Measurements from ENCODE around the gene IL1RAPL1. TPM values are rescaled to one million over a fixed set of nuclear protein-coding genes. Genes with fewer than 3 reads are reported as not detected.

IL1RAPL1 gene
- total and polyA plus RNA-seq, 9 of the 15 experiments (the other 6 are each of a cell fraction or from before 2014, with no cell fraction given) = 0.04 to 0.07 (median 0.04) TPM; not detected in 6

- TF ChIP-seq CHD7 (IDR thresholded peaks at IDR 0.05; ENCODE audit: low read depth, low read length) = no peak
- TF ChIP-seq ZNF316 (IDR thresholded peaks at IDR 0.05) = no peak
- no peak for TF ChIP-seq GTF2A2 (tag; IDR thresholded peaks at IDR 0.05)
- no peak for TF ChIP-seq AFF4 (CRISPR knock-in tag; IDR thresholded peaks at IDR 0.05)
- no peak for TF ChIP-seq SAFB2 (IDR thresholded peaks at IDR 0.05; ENCODE audit: borderline replicate concordance, low read depth, low read length, severe bottlenecking)
- no peak for TF ChIP-seq BCL6 (CRISPR knock-in tag; IDR thresholded peaks at IDR 0.05)
- TF ChIP-seq ZNF586 (CRISPR knock-in tag; conservative IDR thresholded peaks at IDR 0.05) = no peak
- TF ChIP-seq ZBTB1 (CRISPR knock-in tag; IDR thresholded peaks at IDR 0.05; ENCODE audit: borderline replicate concordance, low read depth) = no peak
- TF ChIP-seq MAX (CRISPR knock-in tag; IDR thresholded peaks at IDR 0.05) = no peak
- no peak for TF ChIP-seq ZNF23 (CRISPR knock-in tag; IDR thresholded peaks at IDR 0.05)
- no peak for TF ChIP-seq LEF1 (IDR thresholded peaks at IDR 0.05)
- TF ChIP-seq LCOR (CRISPR knock-in tag; IDR thresholded peaks at IDR 0.05) = no peak
Measured at GRCh38 chrX:28876408-28876807, 289.2 kb downstream of the IL1RAPL1 start (continued).

Measured in K562 (cell line).